Measurements from ENCODE around the gene NFIA.

GRCh38 chr1:61266738-61267137, 184.4 kb downstream of the NFIA start:
- TF ChIP-seq CTCF (IDR thresholded peaks at IDR 0.05) (no peak), POLR2A (IDR thresholded peaks at IDR 0.05) (no peak)
